GM19239 (cell line): ENCODE results near the gene LTBP1.
"Not testable (repeated sequence)": the region's sequence is repeated elsewhere in the genome, so short reads cannot be mapped to it uniquely, and the experiment has no call there.

Source experiments
- DNase-seq: peaks from one replicate; pipeline ENCODE4 v3.0.0; 2011; ENCODE audit warnings: low spot score; ENCODE audit not compliant: insufficient read length
- FAIRE-seq: peaks from 2 replicates; lab custom pipeline; 2011; peaks lifted over from hg19 to GRCh38; lab: Jason Lieb, UNC

Gene LTBP1, protein sequence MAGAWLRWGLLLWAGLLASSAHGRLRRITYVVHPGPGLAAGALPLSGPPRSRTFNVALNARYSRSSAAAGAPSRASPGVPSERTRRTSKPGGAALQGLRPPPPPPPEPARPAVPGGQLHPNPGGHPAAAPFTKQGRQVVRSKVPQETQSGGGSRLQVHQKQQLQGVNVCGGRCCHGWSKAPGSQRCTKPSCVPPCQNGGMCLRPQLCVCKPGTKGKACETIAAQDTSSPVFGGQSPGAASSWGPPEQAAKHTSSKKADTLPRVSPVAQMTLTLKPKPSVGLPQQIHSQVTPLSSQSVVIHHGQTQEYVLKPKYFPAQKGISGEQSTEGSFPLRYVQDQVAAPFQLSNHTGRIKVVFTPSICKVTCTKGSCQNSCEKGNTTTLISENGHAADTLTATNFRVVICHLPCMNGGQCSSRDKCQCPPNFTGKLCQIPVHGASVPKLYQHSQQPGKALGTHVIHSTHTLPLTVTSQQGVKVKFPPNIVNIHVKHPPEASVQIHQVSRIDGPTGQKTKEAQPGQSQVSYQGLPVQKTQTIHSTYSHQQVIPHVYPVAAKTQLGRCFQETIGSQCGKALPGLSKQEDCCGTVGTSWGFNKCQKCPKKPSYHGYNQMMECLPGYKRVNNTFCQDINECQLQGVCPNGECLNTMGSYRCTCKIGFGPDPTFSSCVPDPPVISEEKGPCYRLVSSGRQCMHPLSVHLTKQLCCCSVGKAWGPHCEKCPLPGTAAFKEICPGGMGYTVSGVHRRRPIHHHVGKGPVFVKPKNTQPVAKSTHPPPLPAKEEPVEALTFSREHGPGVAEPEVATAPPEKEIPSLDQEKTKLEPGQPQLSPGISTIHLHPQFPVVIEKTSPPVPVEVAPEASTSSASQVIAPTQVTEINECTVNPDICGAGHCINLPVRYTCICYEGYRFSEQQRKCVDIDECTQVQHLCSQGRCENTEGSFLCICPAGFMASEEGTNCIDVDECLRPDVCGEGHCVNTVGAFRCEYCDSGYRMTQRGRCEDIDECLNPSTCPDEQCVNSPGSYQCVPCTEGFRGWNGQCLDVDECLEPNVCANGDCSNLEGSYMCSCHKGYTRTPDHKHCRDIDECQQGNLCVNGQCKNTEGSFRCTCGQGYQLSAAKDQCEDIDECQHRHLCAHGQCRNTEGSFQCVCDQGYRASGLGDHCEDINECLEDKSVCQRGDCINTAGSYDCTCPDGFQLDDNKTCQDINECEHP (N-terminal part only)

DNA sequence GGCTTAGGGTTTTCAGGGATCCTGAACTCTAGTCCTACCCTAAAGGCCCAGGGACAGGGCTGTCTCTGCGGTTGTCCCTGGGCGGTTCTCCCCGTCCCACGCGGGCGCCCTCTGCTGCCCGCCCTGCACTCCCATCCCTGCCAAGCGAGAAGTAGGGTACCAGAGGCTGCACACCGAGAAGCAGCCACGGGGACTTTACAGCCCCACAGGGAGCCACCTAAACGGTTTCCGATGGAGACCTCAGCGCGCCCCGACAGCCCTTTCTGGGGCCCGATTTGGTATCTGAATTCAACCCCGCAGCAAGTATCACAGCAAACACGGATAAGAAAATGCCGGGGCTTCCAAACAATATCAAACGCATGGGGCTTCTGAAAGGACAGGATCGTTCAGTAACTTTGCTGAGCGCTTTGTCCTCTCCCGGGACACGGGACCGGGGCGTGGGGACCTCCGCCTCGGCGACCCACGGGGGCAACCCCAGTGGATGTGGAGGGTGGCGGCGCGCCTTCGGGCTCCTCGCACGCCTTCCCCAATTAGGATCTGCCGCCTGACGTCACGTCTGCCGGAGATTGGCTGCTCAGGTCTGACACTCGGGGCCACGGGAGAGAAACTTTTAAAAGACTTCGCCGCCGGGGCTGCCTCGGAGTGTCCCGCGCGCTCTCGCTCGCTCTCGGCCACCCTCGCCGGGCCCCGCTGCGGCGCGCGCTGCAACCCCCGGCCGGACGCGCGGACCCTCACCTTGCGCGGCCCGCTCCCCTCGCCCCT, at the start of gene LTBP1:
LTBP1 (plus strand) TSS at position 640 of the 762 bp plus-strand sequence. CDS start 372 bp downstream, outside the sequence.
- FAIRE-seq (no peak), DNase-seq (peak; percentile 70)

DNA sequence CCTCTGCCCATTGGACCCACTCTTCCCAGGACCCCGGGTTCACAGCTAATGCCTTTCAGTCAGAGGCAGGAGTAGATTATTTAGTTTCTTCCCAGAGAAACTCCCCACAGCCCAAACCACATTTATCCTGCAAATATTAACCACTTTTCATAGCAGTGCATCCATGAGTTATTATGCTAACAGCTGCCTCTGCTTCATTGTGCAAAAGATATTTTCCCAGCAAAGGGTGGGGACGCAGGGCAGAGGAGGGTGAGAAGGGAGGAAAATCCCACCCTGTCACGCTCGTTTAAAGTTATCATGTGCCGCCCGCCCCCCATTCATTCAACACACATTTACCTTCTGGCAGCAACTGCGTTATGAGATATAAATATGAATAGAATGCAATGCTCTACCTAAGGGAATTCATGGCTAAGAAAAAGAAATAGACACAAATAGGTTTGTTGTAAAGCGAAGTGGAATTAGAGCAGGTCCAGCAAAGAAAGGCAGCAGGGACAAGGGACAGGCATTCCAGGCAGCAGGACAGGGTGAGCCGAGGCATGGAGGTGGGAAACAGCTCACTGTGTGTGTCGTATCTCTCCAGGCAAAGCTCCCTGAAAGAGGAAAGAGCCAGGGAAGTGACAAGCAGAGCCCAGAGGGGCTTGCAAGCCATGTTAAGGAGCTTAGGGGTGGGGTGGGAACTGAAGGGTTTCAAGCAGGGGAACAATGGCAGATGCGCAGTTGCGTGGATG, 46.3 kb upstream of the LTBP1 start:
- DNase-seq = no peak

DNA sequence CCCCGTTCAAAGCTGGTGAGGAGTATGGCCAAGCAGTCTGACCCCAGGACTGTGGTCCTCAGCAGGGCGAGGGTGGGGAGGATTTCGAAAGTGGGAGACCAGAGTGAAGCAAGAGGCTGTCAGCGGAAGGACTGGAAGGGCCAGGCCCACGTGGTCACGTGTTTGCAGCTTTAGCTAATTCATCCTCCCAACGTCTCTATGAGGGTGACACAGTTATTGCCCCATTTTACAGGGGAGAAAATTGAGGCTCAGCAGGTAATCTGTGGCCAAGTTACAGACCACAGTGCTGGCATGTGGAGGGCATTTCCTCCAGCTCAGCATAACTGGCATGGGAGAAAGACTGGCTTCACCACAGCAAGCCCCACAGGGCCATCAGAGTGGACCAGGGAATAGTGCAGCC, 45.4 kb upstream of the LTBP1 start:
- FAIRE-seq (no peak), DNase-seq (no peak)

More for the DNA sequence above, 46.3 kb upstream of the LTBP1 start:
- FAIRE-seq = no peak

DNA sequence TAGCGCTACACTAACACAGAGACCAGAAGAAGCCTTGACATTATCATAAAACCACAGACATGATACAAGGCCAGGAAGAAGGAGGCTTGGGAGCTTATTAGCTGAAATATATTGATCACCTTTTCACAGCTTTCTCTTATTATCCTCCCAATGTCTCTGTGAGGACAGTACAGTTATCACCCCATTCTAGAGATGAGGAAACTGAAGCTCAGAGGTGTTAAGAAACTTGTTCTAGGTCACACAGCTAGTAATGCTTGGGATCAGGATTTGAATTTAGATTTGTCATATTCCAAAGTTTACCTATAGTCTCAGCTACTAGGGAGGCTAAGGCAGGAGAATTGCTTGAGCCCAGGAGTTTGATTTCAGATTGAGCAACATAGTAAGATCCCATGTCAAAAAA, 44.6 kb upstream of the LTBP1 start:
- FAIRE-seq = no peak
- DNase-seq = no peak

DNA sequence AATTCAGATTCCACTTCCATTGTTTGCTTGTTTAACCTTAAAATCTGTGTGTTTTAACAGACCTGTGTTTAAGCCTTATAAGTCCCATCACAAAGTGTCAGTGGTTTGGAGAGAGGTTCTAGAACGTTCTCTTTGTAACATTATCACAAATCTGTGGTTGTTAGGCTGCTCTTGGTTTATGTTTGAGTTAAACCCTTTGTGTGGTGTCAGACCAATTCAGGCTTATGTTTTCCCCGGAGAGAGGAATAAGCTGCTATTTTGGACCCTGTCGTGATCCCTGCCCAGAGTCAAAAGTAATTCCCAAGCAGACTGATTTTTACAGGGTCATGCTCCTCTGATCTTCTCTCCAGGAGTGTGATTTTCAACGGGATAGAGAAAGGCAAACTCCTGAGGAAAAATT, 43.8 kb upstream of the LTBP1 start:
- no peak for FAIRE-seq
- DNase-seq = no peak

DNA sequence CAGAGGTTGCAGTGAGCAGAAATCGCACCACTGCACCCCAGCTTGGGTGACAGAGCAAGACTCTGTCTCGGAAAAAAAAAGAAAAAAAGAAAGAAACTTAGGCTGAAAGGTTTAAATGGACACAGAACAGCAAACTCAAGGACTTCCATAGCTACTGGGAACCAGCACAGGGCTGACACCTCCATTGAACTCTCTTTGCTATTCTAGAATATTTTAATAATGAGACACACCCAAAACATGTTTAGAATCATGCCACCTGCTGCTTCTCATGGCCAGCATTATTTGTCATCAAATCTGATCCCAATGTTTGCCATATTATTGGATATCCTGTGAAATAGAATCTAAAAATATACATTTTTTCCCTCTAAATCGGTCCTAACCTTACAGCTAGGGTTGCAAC, 42.7 kb upstream of the LTBP1 start:
- FAIRE-seq = no peak
- no peak for DNase-seq

DNA sequence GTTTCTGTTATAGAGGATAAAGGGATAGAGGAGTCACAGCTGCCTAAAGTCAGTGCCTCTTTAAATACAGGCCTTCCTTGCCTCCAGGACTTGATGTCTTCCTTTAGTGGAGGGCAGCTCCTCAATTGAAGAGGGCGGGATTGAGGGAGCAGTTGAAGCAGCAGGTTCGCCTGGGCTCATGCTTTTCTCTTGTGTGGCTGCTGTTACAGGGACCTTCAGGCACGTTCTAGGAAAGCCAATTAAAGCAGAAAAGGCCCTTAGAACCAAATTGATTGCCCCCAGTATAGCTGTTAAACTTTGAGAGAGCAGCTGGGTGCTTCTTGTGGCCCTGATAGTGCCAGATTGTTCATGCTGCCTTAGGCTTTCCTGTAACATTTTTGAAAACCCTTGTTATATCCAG, 42.0 kb upstream of the LTBP1 start:
- FAIRE-seq = peak; percentile 71

DNA sequence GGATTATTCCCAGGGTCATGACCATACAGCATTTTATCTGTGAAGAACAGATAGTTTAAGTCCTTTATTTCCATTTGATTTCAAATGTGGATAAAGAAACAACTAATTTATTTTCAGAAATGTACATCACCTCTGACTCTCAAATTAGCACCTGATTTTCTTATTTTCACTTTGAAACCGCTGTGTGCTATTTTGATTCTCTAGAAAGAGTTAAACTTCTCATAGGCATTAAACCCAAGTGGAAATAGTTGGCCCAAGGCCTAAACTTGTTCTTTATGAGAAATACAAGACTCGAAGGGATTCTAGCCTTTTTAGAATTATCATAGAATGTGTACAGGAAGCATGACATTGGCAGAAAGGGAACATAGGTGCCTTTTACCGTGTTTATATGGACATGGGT, 41.5 kb upstream of the LTBP1 start:
- FAIRE-seq = peak; percentile 82
- DNase-seq = no peak

More for the DNA sequence above, 42.0 kb upstream of the LTBP1 start:
- no peak for DNase-seq

DNA sequence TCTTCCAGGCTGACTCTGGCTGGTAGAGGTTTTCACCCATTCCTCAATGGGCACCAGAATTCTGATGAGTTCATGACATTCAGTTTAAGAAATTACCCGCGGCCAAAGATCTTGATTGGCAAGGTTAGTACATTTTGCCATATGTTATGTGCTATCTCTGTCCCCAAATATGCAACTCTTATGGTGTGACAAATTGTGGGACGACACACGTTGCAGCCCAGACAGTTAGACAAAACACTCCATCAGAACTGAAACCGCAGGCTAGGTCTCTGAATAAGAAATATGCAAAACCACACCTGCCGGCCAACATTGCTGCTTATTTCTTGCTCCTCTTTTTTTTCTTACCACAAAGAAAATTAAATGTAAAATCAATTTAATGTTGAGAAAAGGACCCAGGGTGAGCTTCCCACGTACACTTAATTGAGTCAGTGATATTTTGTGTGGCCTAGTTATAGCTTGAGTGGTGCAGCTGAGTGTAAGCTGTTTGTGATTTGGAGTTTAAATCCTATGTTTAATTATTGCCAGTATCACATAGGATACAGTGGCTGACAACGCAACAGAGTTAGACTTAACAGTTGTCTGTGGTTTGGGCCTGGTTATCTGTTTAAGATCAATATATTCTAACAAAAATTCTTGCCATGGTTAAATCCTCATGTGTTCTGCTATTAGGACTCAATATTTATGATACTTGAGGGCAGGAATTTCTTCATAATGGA, 35.7 kb upstream of the LTBP1 start:
- FAIRE-seq (peak; percentile 96), DNase-seq (peak; percentile 14)

DNA sequence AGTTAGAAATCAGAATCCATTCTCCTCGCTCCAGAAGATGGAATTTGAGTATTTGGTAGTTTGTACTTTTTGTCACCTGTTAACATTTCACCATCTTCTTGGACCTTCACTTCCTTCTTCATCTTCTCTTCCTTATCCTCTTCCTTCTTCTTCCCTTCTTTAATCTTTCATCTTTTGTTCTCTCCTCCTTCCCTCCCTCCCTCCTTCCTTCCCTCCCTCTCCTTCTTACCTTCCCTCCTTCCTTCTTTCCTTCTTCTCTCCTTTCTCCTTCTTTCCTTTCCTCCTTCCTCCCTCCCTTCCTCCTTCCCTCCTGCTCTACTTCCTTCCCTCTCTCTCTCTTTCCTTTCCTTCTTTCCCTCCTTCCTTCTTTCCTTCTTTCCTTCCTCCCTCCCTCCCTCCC, 31.1 kb upstream of the LTBP1 start:
- FAIRE-seq (no peak), DNase-seq (no peak)

DNA sequence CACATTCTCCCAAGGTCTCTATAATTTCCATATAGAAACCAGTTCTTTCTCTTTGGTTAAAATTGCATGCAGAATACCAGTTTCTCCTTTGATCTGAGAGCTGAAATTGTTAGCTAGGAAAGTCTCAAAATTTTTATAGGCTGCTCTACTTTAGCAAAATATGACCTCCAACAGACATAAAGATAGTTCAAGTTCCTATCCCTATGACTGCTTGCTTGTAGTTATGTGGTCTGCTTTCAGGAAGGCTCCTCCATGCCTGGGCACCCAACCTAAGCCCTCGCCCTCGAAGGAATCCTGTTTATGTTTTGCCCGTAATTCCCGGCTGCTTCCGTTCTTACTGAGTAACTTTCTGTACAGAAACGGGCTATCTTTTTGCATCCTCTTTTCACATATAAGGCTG, 28.0 kb upstream of the LTBP1 start:
- FAIRE-seq = no peak

DNA sequence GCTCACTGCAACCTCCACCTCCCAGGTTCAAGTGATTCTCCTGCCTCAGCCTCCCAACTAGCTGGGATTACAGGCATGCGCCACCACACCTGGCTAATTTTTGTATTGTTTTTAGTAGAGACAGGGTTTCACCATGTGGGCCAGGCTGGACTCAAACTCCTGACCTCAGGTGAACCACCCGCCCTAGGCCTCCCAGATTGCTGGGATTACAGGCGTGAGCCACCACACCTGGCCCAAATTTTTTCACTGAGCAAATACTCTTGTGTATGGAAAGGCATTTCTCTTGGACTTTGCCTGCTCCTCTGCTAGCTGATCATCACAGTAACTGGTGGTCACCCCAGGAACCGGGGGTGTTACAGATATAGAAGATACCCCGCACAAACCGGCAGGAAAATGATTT, 26.9 kb upstream of the LTBP1 start:
- not testable (repeated sequence) for FAIRE-seq, DNase-seq

More for the DNA sequence above, 28.0 kb upstream of the LTBP1 start:
- no peak for DNase-seq

DNA sequence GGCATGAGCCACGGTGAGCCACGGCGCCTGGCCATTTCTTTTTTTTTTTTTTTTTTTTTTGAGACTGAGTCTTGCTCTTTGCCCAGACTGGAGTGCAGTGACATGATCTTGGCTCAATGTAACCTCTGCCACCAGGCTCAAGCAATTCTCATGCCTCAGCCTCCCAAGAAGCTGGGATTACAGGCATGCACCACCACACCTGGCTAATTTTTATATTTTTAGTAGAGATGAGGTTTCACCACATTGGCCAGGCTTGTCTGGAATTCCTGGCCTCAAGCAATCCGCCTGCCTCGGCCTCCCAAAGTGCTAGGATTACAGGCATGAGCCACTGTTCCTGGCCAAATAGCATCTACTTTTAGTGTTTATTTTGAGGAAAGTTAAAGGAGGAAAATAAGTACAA, 25.3 kb upstream of the LTBP1 start:
- FAIRE-seq = not testable (repeated sequence)

DNA sequence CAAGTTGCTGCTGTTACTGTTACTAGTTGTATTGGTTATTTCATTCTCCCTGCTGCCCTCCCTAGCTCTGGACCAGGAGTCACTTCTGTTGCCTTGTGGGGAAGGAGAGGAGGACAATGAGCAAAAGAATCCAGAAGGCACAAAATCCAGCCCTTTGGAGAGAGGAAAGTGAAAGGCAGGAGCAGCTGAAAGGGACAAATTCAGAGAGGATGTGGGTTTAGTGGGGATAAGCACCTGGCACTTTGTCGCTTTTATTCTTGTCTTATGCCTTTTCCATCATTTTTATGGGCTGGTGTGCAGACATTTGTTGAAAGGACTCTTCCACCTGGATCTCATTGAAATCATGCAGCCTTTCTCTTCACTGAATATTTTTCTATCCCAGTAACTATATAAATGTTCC, 24.3 kb upstream of the LTBP1 start:
- DNase-seq (no peak), FAIRE-seq (no peak)

More for the DNA sequence above, 25.3 kb upstream of the LTBP1 start:
- DNase-seq = not testable (repeated sequence)

DNA sequence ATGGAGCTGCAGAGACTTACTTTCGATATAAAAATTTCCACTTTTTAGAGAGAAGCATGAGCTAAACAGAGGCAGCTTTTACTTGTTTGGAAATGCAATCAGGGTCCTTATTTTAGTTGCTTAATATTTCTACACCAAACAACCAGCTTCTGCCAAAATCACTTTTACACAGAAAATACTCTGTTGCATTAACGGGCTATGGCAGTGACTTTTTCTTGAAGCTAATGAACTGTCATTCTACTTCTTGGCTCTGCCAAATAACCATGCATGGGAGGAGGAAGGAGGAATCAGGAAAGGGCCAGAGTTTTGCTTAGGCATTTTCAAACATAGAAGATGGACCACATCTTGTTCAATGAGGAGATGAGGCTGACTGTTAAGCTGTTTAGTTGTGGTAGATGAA, 23.6 kb upstream of the LTBP1 start:
- no peak for FAIRE-seq
- no peak for DNase-seq

DNA sequence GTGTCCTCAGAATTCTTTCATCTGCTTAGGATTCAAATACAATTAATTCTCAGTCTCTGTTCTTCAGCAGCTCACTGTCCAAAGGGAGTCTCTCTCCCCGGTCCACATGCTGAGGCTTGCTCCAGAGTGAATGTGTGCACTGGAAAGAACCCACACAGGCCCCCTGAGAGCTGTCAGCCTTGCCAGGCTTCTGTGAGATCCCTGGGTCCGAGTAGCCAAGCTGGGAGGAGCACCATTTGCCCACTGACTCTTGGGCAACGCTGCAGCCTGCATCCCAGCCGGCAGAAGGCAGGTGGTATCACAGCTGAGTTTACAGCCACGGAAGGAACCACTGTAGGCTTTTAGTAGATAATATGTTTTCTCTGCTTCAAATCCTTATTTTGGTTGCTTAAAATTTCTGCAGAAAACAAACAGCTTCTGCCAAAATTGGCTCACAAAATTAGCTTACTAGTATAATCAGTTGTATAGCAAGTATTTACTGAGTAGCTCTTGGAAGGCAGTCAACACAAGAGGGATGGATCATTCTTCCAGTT, 21.4 kb upstream of the LTBP1 start:
- FAIRE-seq = no peak
- DNase-seq = no peak

DNA sequence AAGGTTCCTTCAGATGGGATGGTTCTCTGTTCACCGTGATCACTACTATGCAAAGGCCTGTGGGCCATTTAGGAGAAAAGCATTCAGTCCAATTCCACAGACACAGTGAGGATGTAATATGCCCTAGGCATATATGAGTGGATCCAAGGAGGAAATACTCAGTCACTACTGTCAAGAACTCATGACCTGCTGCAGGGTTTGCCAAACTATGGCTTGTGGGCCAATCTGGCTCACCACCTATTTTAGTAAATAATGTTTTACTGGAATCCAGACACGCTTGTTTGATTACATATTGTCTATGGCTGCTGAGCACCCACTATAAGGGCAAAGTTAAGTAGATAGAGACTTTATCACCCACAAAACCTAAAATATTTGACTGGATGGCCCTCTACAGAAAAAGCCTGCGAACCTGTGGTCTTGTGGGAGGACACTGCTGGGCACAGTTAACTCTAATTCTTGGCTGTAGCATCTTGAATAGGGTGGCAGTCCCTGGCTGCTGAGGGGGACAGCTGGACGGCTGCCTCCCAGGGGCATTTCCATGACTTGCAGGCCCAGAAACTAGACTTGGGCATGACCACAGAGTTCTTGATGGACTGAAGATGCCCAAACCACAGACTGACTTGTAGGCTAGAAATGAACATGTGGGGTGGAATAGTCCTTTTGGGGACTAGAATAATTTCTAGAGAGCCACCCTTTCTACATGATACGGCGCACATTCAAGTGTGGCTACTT, 20.6 kb upstream of the LTBP1 start:
- FAIRE-seq (no peak), DNase-seq (no peak)

DNA sequence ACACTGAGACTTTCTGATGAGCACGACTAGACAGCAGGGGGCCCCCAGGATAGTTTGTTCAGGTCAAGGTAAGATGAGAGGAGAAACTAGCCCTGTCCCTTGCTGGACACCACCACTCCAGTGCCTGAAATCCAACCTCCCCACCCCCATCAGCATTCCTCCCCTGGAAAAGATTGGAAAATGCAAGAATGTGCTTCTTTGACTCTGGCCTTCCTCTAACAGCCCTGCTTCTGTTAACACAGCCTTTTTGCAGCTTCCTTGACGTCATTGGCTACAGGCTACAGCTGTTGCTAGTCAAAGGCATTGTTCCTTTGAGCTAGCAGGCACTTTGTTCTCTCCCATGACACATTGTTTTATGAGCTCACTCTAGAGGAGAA, 20.1 kb upstream of the LTBP1 start:
- FAIRE-seq (no peak), DNase-seq (no peak)
